K562 (cell line): ENCODE data around the gene ADAMTSL3. TPM values are rescaled to one million over a fixed set of nuclear protein-coding genes. Genes with fewer than 3 reads are reported as not detected.

Experiments used
- ATAC-seq: fragments of 200-7000 bp; cut with Tn5 transposase; 3 replicates; pipeline ENCODE4 v1.9.1; 2020; ENCODE audit warnings: moderate library complexity
- BruUV-seq: library from RNA; stranded (reverse); fragments of 400-500 nt; replicated peaks from 2 replicates; lab custom pipeline; 2021; lab: Mats Ljungman, UMichigan
- CTCF ChIA-PET: fragments of 300-600 bp; formaldehyde crosslinking; extraction: SDS; loops from one replicate; lab custom pipeline; 2021; ENCODE audit warnings: low intra/inter-chr PET ratio; lab: Yijun Ruan, JAX
- POLR2A ChIA-PET: fragments of 300-600, 350-650 bp; sonication (Branson Sonifier 250); formaldehyde crosslinking; extraction: SDS; loops from one replicate; lab custom pipeline; 2021; ENCODE audit warnings: antibody characterized with exemption, inconsistent platforms; lab: Yijun Ruan, JAX
- DNase-seq, 4 experiments: peaks; one replicate each; pipeline versions ENCODE4 v3.0.0 to v3.0.0-alpha.2; 2011 to 2018; ENCODE audit warnings: low spot score in 3 of 4, mixed read lengths in 3 of 4; ENCODE audit errors: extremely low read depth in 1 of 4
- FAIRE-seq: peaks from 2 replicates; lab custom pipeline; 2011; peaks lifted over from hg19 to GRCh38; lab: Jason Lieb, UNC
- H2AFZ ChIP-seq: 2 replicates; pipeline ENCODE4 v1.6.0; 2011; ENCODE audit warnings: low read depth, low read length, control low read depth, inconsistent platforms
- H3K27ac ChIP-seq: fragments of 200-600 bp; 3 replicates; pipeline ENCODE4 v1.8.0; 2011; ENCODE audit warnings: low read depth, mild to moderate bottlenecking, control low read depth, inconsistent platforms, low read length, moderate library complexity, mixed read lengths; ENCODE audit errors: extremely low read depth
- H3K27me3 ChIP-seq, 2 experiments: fragments of 300-600 bp in 1 of 2; 2 replicates in 1 of 2; 3 replicates in 1 of 2; pipeline versions ENCODE4 v1.6.0 to v1.8.0; 2011; ENCODE audit warnings: inconsistent platforms in 2 of 2, low read length in 2 of 2, mild to moderate bottlenecking in 1 of 2, mixed read lengths in 1 of 2, moderate library complexity in 1 of 2; ENCODE audit not compliant: control insufficient read depth in 2 of 2, insufficient read depth in 2 of 2
- H3K36me3 ChIP-seq: fragments of 300-600 bp; 3 replicates; pipeline ENCODE4 v1.8.0; 2011; ENCODE audit warnings: mild to moderate bottlenecking, low read length, inconsistent platforms; ENCODE audit not compliant: control insufficient read depth, insufficient read depth
- H3K4me1 ChIP-seq, 2 experiments: fragments of 200-600 bp in 1 of 2; replicated peaks in 1 of 2; 2 replicates in 1 of 2; 3 replicates in 1 of 2; pipeline versions ENCODE4 v1.5.1 to v1.8.0; 2011; ENCODE audit warnings: inconsistent platforms in 2 of 2, low read length in 2 of 2, mild to moderate bottlenecking in 1 of 2, mixed read lengths in 1 of 2, moderate library complexity in 1 of 2; ENCODE audit not compliant: control insufficient read depth in 2 of 2, insufficient read depth in 2 of 2
- H3K4me2 ChIP-seq: 2 replicates; pipeline ENCODE4 v1.6.1; 2011; ENCODE audit warnings: low read length, control low read depth, inconsistent platforms, mixed read lengths; ENCODE audit not compliant: insufficient read depth
- H3K4me3 ChIP-seq: fragments of 200-600 bp; sonication (generic), shearing (Covaris generic); 2 replicates; pipeline ENCODE4 v1.5.1; 2016; ENCODE audit warnings: control low read depth, inconsistent platforms
- H3K79me2 ChIP-seq: fragments of 200-600 bp; 3 replicates; pipeline ENCODE4 v1.8.0; 2011; ENCODE audit warnings: low read length, inconsistent platforms; ENCODE audit not compliant: control insufficient read depth, insufficient read depth
- H3K9ac ChIP-seq, 2 experiments: 2 replicates each; pipeline versions ENCODE4 v1.6.0 to v1.6.1; 2011; ENCODE audit warnings: low read depth in 2 of 2, low read length in 2 of 2, control low read depth in 1 of 2, inconsistent platforms in 1 of 2, mild to moderate bottlenecking in 1 of 2, mixed read lengths in 1 of 2; ENCODE audit not compliant: insufficient read depth in 1 of 2
- H3K9me1 ChIP-seq: one replicate; pipeline ENCODE4 v1.6.0; 2011; ENCODE audit warnings: inconsistent platforms, mild to moderate bottlenecking, low read length, moderate library complexity; ENCODE audit not compliant: control insufficient read depth, insufficient read depth
- H3K9me3 ChIP-seq: replicated peaks from 2 replicates; pipeline ENCODE4 v1.5.1; 2011; ENCODE audit warnings: low read depth, low read length, inconsistent platforms; ENCODE audit not compliant: control insufficient read depth, insufficient read depth
- H4K20me1 ChIP-seq: replicated peaks from 2 replicates; pipeline ENCODE4 v1.6.1; 2011; ENCODE audit warnings: low read length, inconsistent platforms, mixed read lengths; ENCODE audit not compliant: control insufficient read depth, insufficient read depth
- CBX2 ChIP-seq: fragments of 200-600 bp; sonication (generic); IDR thresholded peaks from one replicate; pipeline ENCODE4 v1.6.1; 2012; ENCODE audit warnings: mild to moderate bottlenecking, low read length, inconsistent platforms; ENCODE audit not compliant: insufficient read depth, poor library complexity, severe bottlenecking
- FOSL1 ChIP-seq: fragments of 200-800 bp; sonication (Bioruptor generic); conservative IDR thresholded peaks from 2 replicates; pipeline ENCODE4 v1.6.1; 2016; ENCODE audit warnings: missing genetic modification characterization, missing compliant biosample characterization
- FOXA1 ChIP-seq: fragments of 450-650 bp; IDR thresholded peaks from 2 replicates; pipeline ENCODE4 v1.6.1; 2016; ENCODE audit warnings: mild to moderate bottlenecking, borderline replicate concordance
- FOXK1 ChIP-seq: sonication (generic); formaldehyde crosslinking; IDR thresholded peaks from 2 replicates; pipeline ENCODE4 v1.8.0; 2022; ENCODE audit warnings: missing genetic modification reagents, mild to moderate bottlenecking, borderline replicate concordance
- KHSRP ChIP-seq: fragments of 450-650 bp; IDR thresholded peaks from 2 replicates; pipeline ENCODE4 v1.6.1; 2017
- NR4A1 ChIP-seq, 2 experiments: fragments of 250-450 bp in 1 of 2; fragments of 450-650 bp in 1 of 2; sonication (Bioruptor Pico) in 1 of 2; IDR thresholded peaks; 2 replicates each; pipeline versions ENCODE4 v1.4.0 to v1.6.1; 2016 to 2020; ENCODE audit warnings: mild to moderate bottlenecking in 2 of 2, missing compliant biosample characterization in 1 of 2, missing genetic modification characterization in 1 of 2, moderate library complexity in 1 of 2
- PRMT5 ChIP-seq: sonication (generic); formaldehyde crosslinking; IDR thresholded peaks from 2 replicates; pipeline ENCODE4 v1.5.0; 2020; ENCODE audit warnings: missing genetic modification reagents
- SMARCE1 ChIP-seq: fragments of 450-650 bp; IDR thresholded peaks from 2 replicates; pipeline ENCODE4 v1.7.1; 2016; ENCODE audit warnings: mild to moderate bottlenecking
- WGBS: fragments of 100-300 bp; shearing (Covaris generic); methylation state at CpG from one replicate; pipeline ENCODE4 v1.1.6; 2016; ENCODE audit warnings: low coverage, mixed read lengths; ENCODE audit not compliant: insufficient coverage; ENCODE audit errors: missing lambda C conversion rate; 5-methylcytosine and 5-hydroxymethylcytosine counted together
- in situ Hi-C: fragments of 300-500 bp; cut with MboI; formaldehyde crosslinking; loops from 4 replicates; pipeline ENCODE4 v1.15.0; 2018; ENCODE audit warnings: inconsistent platforms, mixed read lengths
- intact Hi-C: fragments of 100-400 bp; cut with micrococcal nuclease; formaldehyde crosslinking; loops from 2 replicates; pipeline ENCODE4 v1.14.2; 2022
- polyA plus RNA-seq, 8 experiments: library from polyadenylated mRNA; depleted of rRNA in 4 of 8; stranded (reverse) in 5 of 8; unstranded in 3 of 8; fragments of >200 nt; fragmentation: Nextera tagmentation in 2 of 8; fragmentation: Illumina TruSeq in 1 of 8; extraction: Ambion mirVana in 2 of 8; extraction: Trizol in 1 of 8; gene quantifications; 2 replicates each; pipeline versions ENCODE4 v1.2.1 to v1.2.3, GENCODE V29; 2011 to 2014; ENCODE audit warnings: inconsistent platforms in 1 of 8, missing spikeins in 1 of 8
- total RNA-seq, 7 experiments: library from RNA; depleted of rRNA in 6 of 7; stranded (reverse); fragments of >200 nt in 6 of 7; fragmentation: Illumina TruSeq in 2 of 7; extraction: Trizol in 2 of 7; gene quantifications; 2 replicates each; pipeline versions ENCODE4 v1.2.1 to v1.2.3, GENCODE V29; 2011 to 2021; ENCODE audit warnings: low replicate concordance in 1 of 7

The ADAMTSL3 gene
- total and polyA plus RNA-seq, 9 of the 15 experiments (the other 6 are each of a cell fraction or from before 2014, with no cell fraction given), result 0.01 to 0.18 (median 0.07) TPM; not detected in 3

- ChIA-PET POLR2A (no interaction called here), CTCF (no interaction called here)
- no peak overlapping the region for H3K4me2 ChIP-seq
- H3K9me3 ChIP-seq, result no peaks in the 10 kb centered on the region
- no peak overlapping the region for H2AFZ ChIP-seq
- H3K9ac ChIP-seq, result no peak overlapping the region
- no peak for FAIRE-seq
- WGBS, result 0% methylated on average over 1 of the region's 1 CpG
- H3K79me2 ChIP-seq, result no peaks in the 10 kb centered on the region
- BruUV-seq, result no TSS peak
- intact Hi-C loops (loop anchor here (10.0 kb wide), 1 partner anchor 311 kb away; no protein-coding TSS in a partner anchor), in situ Hi-C loops (no loop called here)
- ATAC-seq, result no peak
- no peaks in the 10 kb centered on the region for H4K20me1 ChIP-seq
- no peak overlapping the region for H3K4me3 ChIP-seq
- no peaks in the 10 kb centered on the region for H3K9me1 ChIP-seq
- no peaks in the 10 kb centered on the region for H3K27me3 ChIP-seq
- no peak overlapping the region for H3K27ac ChIP-seq
- no peak for DNase-seq
- no peaks in the 10 kb centered on the region for H3K36me3 ChIP-seq
- TF ChIP-seq PRMT5 (no peak), FOSL1 (tag) (no peak), CBX2 (no peak), FOXK1 (CRISPR knock-in tag) (no peak), KHSRP (no peak), SMARCE1 (no peak), FOXA1 (no peak), NR4A1 (CRISPR knock-in tag; IDR thresholded peaks at IDR 0.05) (no peak), NR4A1 (tag; IDR thresholded peaks at IDR 0.05) (no peak)
- H3K4me1 ChIP-seq, result no peaks in the 10 kb centered on the region
These were observed 91.8 kb downstream of the ADAMTSL3 start for GRCh38 chr15:83745771-83746170.
